GM23338 (cell line): ENCODE measurements around the gene DRD2. TPM values are rescaled to one million over a fixed set of nuclear protein-coding genes. Genes with fewer than 3 reads are reported as not detected.

Source experiments
- ATAC-seq: fragments of 200-7000 bp; cut with Tn5 transposase; 3 replicates; pipeline ENCODE4 v1.9.1; 2020
- DNase-seq: peaks from one replicate; pipeline ENCODE4 v3.0.0-alpha.2; 2015; ENCODE audit warnings: low spot score
- H2AFZ ChIP-seq: fragments of 200-600 bp; sonication (generic); 2 replicates; pipeline ENCODE4 v1.8.0; 2016; ENCODE audit warnings: antibody characterized with exemption, mild to moderate bottlenecking, moderate library complexity
- H3F3A ChIP-seq: fragments of 200-600 bp; sonication (generic); replicated peaks from 2 replicates; pipeline ENCODE4 v1.8.0; 2017; ENCODE audit warnings: antibody characterized with exemption, mixed run types, low read depth
- H3K27ac ChIP-seq: fragments of 200-600 bp; sonication (generic); 2 replicates; pipeline ENCODE4 v1.6.1; 2016; ENCODE audit warnings: low read depth
- H3K27me3 ChIP-seq: fragments of 200-600 bp; sonication (generic); 2 replicates; pipeline ENCODE4 v1.8.0; 2016; ENCODE audit warnings: mild to moderate bottlenecking, mixed run types, moderate library complexity; ENCODE audit not compliant: insufficient read depth
- H3K36me3 ChIP-seq: fragments of 200-600 bp; sonication (generic); 2 replicates; pipeline ENCODE4 v1.8.0; 2016; ENCODE audit warnings: mild to moderate bottlenecking; ENCODE audit not compliant: insufficient read depth
- H3K4me1 ChIP-seq: fragments of 200-600 bp; sonication (generic); 2 replicates; pipeline ENCODE4 v1.8.0; 2016; ENCODE audit warnings: mild to moderate bottlenecking, moderate library complexity; ENCODE audit not compliant: insufficient read depth
- H3K4me2 ChIP-seq: fragments of 200-600 bp; sonication (generic); 2 replicates; pipeline ENCODE4 v1.7.1; 2017; ENCODE audit warnings: mixed run types
- H3K4me3 ChIP-seq: fragments of 200-600 bp; sonication (generic); 2 replicates; pipeline ENCODE4 v1.6.1; 2016; ENCODE audit warnings: mixed run types
- H3K79me2 ChIP-seq: fragments of 200-600 bp; sonication (generic); replicated peaks from 2 replicates; pipeline ENCODE4 v1.8.0; 2017; ENCODE audit warnings: mild to moderate bottlenecking; ENCODE audit not compliant: insufficient read depth
- H3K9me2 ChIP-seq: fragments of 200-600 bp; sonication (generic); 2 replicates; pipeline ENCODE4 v1.8.0; 2017; ENCODE audit not compliant: insufficient read depth
- H4K20me1 ChIP-seq: fragments of 200-600 bp; sonication (generic); replicated peaks from 2 replicates; pipeline ENCODE4 v1.8.0; 2017; ENCODE audit warnings: mild to moderate bottlenecking; ENCODE audit not compliant: insufficient read depth
- H3K27ac Mint-ChIP-seq: 2 replicates; pipeline ENCODE4 v1.8.0; 2020; ENCODE audit warnings: inconsistent platforms, mild to moderate bottlenecking, moderate library complexity, mixed read lengths
- H3K27me3 Mint-ChIP-seq: 3 replicates; pipeline ENCODE4 v1.8.0; 2022; ENCODE audit warnings: low read depth, mild to moderate bottlenecking, moderate library complexity, mixed read lengths, inconsistent platforms; ENCODE audit not compliant: insufficient read depth, poor library complexity
- H3K36me3 Mint-ChIP-seq: 3 replicates; pipeline ENCODE4 v1.8.0; 2021; ENCODE audit warnings: low read depth, mild to moderate bottlenecking, inconsistent platforms, moderate library complexity, mixed read lengths
- H3K4me1 Mint-ChIP-seq: 3 replicates; pipeline ENCODE4 v1.8.0; 2020; ENCODE audit warnings: mild to moderate bottlenecking, inconsistent platforms, mixed read lengths
- H3K4me3 Mint-ChIP-seq: 3 replicates; pipeline ENCODE4 v1.8.0; 2021; ENCODE audit warnings: moderate library complexity, mild to moderate bottlenecking, inconsistent platforms, mixed read lengths
- H3K9me3 Mint-ChIP-seq: 3 replicates; pipeline ENCODE4 v1.8.0; 2020; ENCODE audit warnings: moderate library complexity, mild to moderate bottlenecking, inconsistent platforms, mixed read lengths
- CREB1 ChIP-seq: fragments of 250-450 bp; sonication (Bioruptor Pico); IDR thresholded peaks from 2 replicates; pipeline ENCODE4 v1.5.0; 2020; ENCODE audit warnings: low read depth, mild to moderate bottlenecking, moderate library complexity
- CTCF ChIP-seq, 2 experiments: fragments of 200-600 bp in 1 of 2; sonication (generic) in 1 of 2; conservative IDR thresholded peaks; 2 replicates each; pipeline versions ENCODE4 v1.5.1 to v1.6.1; 2016 to 2017; ENCODE audit warnings: antibody characterized with exemption in 2 of 2, low read depth in 2 of 2, mild to moderate bottlenecking in 2 of 2, moderate library complexity in 1 of 2
- ETS1 ChIP-seq: IDR thresholded peaks from 2 replicates; pipeline ENCODE4 v1.6.1; 2016; ENCODE audit warnings: antibody characterized with exemption
- EZH2 ChIP-seq: fragments of 200-600 bp; sonication (generic); IDR thresholded peaks from one replicate; pipeline ENCODE4 v1.8.0; 2017; ENCODE audit warnings: antibody characterized with exemption, mild to moderate bottlenecking, low read depth; ENCODE audit not compliant: unreplicated experiment
- EZH2phosphoT487 ChIP-seq: fragments of 200-600 bp; sonication (generic); IDR thresholded peaks from one replicate; pipeline ENCODE4 v1.8.1; 2018; ENCODE audit warnings: antibody characterized with exemption; ENCODE audit not compliant: unreplicated experiment
- JUNB ChIP-seq: IDR thresholded peaks from one replicate; pipeline ENCODE4 v1.6.1; 2016; ENCODE audit warnings: antibody characterized with exemption; ENCODE audit not compliant: unreplicated experiment
- POLR2AphosphoS5 ChIP-seq: IDR thresholded peaks from 2 replicates; pipeline ENCODE4 v1.6.1; 2016; ENCODE audit warnings: antibody characterized with exemption, low read depth
- STAT1 ChIP-seq: IDR thresholded peaks from one replicate; pipeline ENCODE4 v1.6.1; 2016; ENCODE audit warnings: antibody characterized with exemption; ENCODE audit not compliant: unreplicated experiment
- ZNF114 ChIP-seq: fragments of 250-450 bp; sonication (Bioruptor Pico); IDR thresholded peaks from 2 replicates; pipeline ENCODE4 v1.5.0; 2020; ENCODE audit warnings: mild to moderate bottlenecking, moderate library complexity
- ZNF331 ChIP-seq: fragments of 250-450 bp; sonication (Bioruptor Pico); IDR thresholded peaks from 2 replicates; pipeline ENCODE4 v1.5.0; 2020; ENCODE audit warnings: low read depth, mild to moderate bottlenecking, moderate library complexity
- polyA plus RNA-seq: library from polyadenylated mRNA; unstranded; fragments of >200 nt; fragmentation: Nextera tagmentation; extraction: Ambion mirVana; gene quantifications from 2 replicates; pipeline ENCODE4 v1.2.1, GENCODE V29; 2016
- total RNA-seq: library from RNA; depleted of rRNA; stranded (reverse); fragments of >200 nt; shearing (Covaris generic); gene quantifications from 2 replicates; pipeline ENCODE4 v1.2.3, GENCODE V29; 2014
- TF ChIP-seq, protein P1 (sequence below): IDR thresholded peaks from one replicate; pipeline ENCODE4 v1.6.1; 2018; ENCODE audit warnings: antibody characterized with exemption; ENCODE audit not compliant: unreplicated experiment

The DRD2 gene
- total and polyA plus RNA-seq, 2 experiments from 2014 or later, result 0.21 to 0.66 TPM

DNA sequence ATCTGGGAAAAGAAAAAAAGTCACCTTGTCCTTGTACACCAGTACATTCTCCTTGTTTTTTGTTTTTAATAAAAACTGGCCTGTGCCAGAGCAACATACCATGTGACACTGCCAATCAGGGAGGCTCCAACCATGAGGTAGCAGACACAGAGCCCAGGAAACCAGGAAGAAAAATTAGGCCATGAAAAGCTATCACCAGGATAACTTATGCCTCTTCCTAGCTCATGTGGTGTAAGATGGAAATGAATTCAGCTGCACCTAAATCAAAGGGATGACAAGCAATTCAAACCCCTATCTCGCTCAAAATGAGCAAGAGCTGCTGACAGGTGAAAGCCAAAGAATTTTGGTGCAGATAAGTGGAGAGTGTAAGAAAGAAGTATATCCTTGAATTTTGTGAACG is 7.7 kb downstream of the DRD2 start (continued):
- TF ChIP-seq, protein P1, sequence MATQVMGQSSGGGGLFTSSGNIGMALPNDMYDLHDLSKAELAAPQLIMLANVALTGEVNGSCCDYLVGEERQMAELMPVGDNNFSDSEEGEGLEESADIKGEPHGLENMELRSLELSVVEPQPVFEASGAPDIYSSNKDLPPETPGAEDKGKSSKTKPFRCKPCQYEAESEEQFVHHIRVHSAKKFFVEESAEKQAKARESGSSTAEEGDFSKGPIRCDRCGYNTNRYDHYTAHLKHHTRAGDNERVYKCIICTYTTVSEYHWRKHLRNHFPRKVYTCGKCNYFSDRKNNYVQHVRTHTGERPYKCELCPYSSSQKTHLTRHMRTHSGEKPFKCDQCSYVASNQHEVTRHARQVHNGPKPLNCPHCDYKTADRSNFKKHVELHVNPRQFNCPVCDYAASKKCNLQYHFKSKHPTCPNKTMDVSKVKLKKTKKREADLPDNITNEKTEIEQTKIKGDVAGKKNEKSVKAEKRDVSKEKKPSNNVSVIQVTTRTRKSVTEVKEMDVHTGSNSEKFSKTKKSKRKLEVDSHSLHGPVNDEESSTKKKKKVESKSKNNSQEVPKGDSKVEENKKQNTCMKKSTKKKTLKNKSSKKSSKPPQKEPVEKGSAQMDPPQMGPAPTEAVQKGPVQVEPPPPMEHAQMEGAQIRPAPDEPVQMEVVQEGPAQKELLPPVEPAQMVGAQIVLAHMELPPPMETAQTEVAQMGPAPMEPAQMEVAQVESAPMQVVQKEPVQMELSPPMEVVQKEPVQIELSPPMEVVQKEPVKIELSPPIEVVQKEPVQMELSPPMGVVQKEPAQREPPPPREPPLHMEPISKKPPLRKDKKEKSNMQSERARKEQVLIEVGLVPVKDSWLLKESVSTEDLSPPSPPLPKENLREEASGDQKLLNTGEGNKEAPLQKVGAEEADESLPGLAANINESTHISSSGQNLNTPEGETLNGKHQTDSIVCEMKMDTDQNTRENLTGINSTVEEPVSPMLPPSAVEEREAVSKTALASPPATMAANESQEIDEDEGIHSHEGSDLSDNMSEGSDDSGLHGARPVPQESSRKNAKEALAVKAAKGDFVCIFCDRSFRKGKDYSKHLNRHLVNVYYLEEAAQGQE, result no peak

- Histone ChIP-seq H3K4me3 (no peak overlapping the region), H4K20me1 (no peaks in the 10 kb centered on the region), H3F3A (no peaks in the 10 kb centered on the region), H3K4me1 (no peaks in the 10 kb centered on the region), H3K79me2 (no peaks in the 10 kb centered on the region), H3K36me3 (no peaks in the 10 kb centered on the region), H2AFZ (no peak overlapping the region), H3K4me2 (no peak overlapping the region), H3K27me3 (no peaks in the 10 kb centered on the region), H3K27ac (no peak overlapping the region), H3K9me2 (no peaks in the 10 kb centered on the region)
- TF ChIP-seq POLR2AphosphoS5 (no peak), STAT1 (no peak), ZNF331 (no peak), EZH2 (no peak)
- no peak for DNase-seq
- no peak overlapping the region for H3K27ac Mint-ChIP-seq
- 0 out of 3 replicates have a peak, but pooled peaks cover 2% of the 10 kb centered on the region for H3K4me1 Mint-ChIP-seq
- no peak for ATAC-seq
- no peak overlapping the region for H3K4me3 Mint-ChIP-seq
- H3K36me3 Mint-ChIP-seq, result no peaks in the 10 kb centered on the region
- peaks cover 6% of the 10 kb centered on the region for H3K27me3 Mint-ChIP-seq
- H3K9me3 Mint-ChIP-seq, result no peaks in the 10 kb centered on the region
Observed at GRCh38 chr11:113465786-113466185, 9.4 kb downstream of the DRD2 start.

GRCh38 chr11:113464416-113464815 is 10.8 kb downstream of the DRD2 start:
- Mint-ChIP-seq H3K27me3 (peaks cover 6% of the 10 kb centered on the region), H3K9me3 (no peaks in the 10 kb centered on the region), H3K4me3 (no peak overlapping the region)
- TF ChIP-seq EZH2phosphoT487, result no peak
- TF ChIP-seq CTCF (conservative IDR thresholded peaks at IDR 0.05; ENCODE audit: low read depth in 2 of 2), result no peak
- TF ChIP-seq POLR2AphosphoS5, result no peak
- no peak for TF ChIP-seq CREB1 (CRISPR knock-in tag)
- TF ChIP-seq ETS1, result no peak
- TF ChIP-seq STAT1, result no peak
- no peak for TF ChIP-seq EZH2
- TF ChIP-seq ZNF114, result no peak
- no peak for TF ChIP-seq ZNF331
- TF ChIP-seq JUNB, result no peak

More at GRCh38 chr11:113464416-113464815, 10.8 kb downstream of the DRD2 start:
- H3K27me3 ChIP-seq, result no peaks in the 10 kb centered on the region
- no peaks in the 10 kb centered on the region for H3K79me2 ChIP-seq
- no peaks in the 10 kb centered on the region for H3K4me1 Mint-ChIP-seq
- H3K36me3 Mint-ChIP-seq, result no peaks in the 10 kb centered on the region
- no peaks in the 10 kb centered on the region for H3K9me2 ChIP-seq
- DNase-seq (no peak), ATAC-seq (no peak)
- H3K27ac ChIP-seq, result no peak overlapping the region
- H4K20me1 ChIP-seq, result no peaks in the 10 kb centered on the region
- no peak overlapping the region for H3K4me2 ChIP-seq
- H2AFZ ChIP-seq, result no peak overlapping the region
- H3K4me1 ChIP-seq, result no peaks in the 10 kb centered on the region
- no peak overlapping the region for H3K4me3 ChIP-seq
- no peaks in the 10 kb centered on the region for H3F3A ChIP-seq
- no peaks in the 10 kb centered on the region for H3K36me3 ChIP-seq
- no peak overlapping the region for H3K27ac Mint-ChIP-seq
